ENCODE results near the gene DLEC1.

DLEC1 gene

GRCh38 chr3:38105525-38105924, 66.5 kb downstream of the DLEC1 start:
- CTCF ChIA-PET = interaction anchor here (1.5 kb wide), 1 partner anchor 10 kb away, joined by 3 read pairs; no protein-coding TSS in a partner anchor
- TF ChIP-seq CTCF (IDR thresholded peaks at IDR 0.05; ENCODE audit: control extremely low read depth, extremely low read depth, low read depth, missing control alignments) = no peak
- no peak for DNase-seq (ENCODE audit: extremely low spot score)
- POLR2A ChIA-PET = no interaction called here

- no peak for TF ChIP-seq CTCF (IDR thresholded peaks at IDR 0.05; ENCODE audit: control extremely low read depth, extremely low read depth, low read depth, missing control alignments)
- POLR2A ChIA-PET = no interaction called here
- DNase-seq (ENCODE audit: extremely low spot score) = no peak
- CTCF ChIA-PET = interaction anchor here (0.7 to 1.4 kb wide), 8 partner anchors 9 to 133 kb away, joined by 3 to 8 read pairs (median 3); no protein-coding TSS in a partner anchor
These were observed 69.1 kb downstream of the DLEC1 start for GRCh38 chr3:38107911-38108648.

- no peak for TF ChIP-seq CTCF (IDR thresholded peaks at IDR 0.05; ENCODE audit: control extremely low read depth, extremely low read depth, low read depth, missing control alignments)
- POLR2A ChIA-PET = interaction anchor here (0.8 kb wide), 1 partner anchor 28 kb away, joined by 3 read pairs; the partner anchor contains the start of gene ACAA1
- no peak for DNase-seq (ENCODE audit: extremely low spot score)
- CTCF ChIA-PET = interaction anchor here (1.0 to 1.9 kb wide), 5 partner anchors 9 to 134 kb away, joined by 3 to 8 read pairs (median 4); no protein-coding TSS in a partner anchor
These were observed 69.9 kb downstream of the DLEC1 start for GRCh38 chr3:38108649-38109579.

GRCh38 chr3:38109580-38110313, 70.7 kb downstream of the DLEC1 start:
- ChIA-PET POLR2A (interaction anchor here (0.8 kb wide), 1 partner anchor 27 kb away, joined by 3 read pairs; the partner anchor contains the start of gene ACAA1), CTCF (interaction anchor here (1.2 to 1.9 kb wide), 4 partner anchors 8 to 236 kb away, joined by 3 to 8 read pairs (median 5); partner anchors contain the start of gene XYLB)
- no peak for DNase-seq (ENCODE audit: extremely low spot score)
- no peak for TF ChIP-seq CTCF (IDR thresholded peaks at IDR 0.05; ENCODE audit: control extremely low read depth, extremely low read depth, low read depth, missing control alignments)

- ChIA-PET CTCF (interaction anchor here (0.8 to 1.9 kb wide), 5 partner anchors 12 to 236 kb away, joined by 3 to 5 read pairs (median 3); partner anchors contain the start of gene XYLB), POLR2A (no interaction called here)
- no peak for DNase-seq (ENCODE audit: extremely low spot score)
- no peak for TF ChIP-seq CTCF (IDR thresholded peaks at IDR 0.05; ENCODE audit: control extremely low read depth, extremely low read depth, low read depth, missing control alignments)
These were observed 71.5 kb downstream of the DLEC1 start for GRCh38 chr3:38110314-38111050.

Data from GM10248 (cell line).